HCT116 (cell line): Measurements from ENCODE around the gene SPOP. TPM values are rescaled to one million over a fixed set of nuclear protein-coding genes. Genes with fewer than 3 reads are reported as not detected.

Experiments
- ATAC-seq: fragments of 200-7000 bp; cut with Tn5 transposase; 2 replicates; pipeline ENCODE4 v1.9.1; 2020; ENCODE audit warnings: mild to moderate bottlenecking, moderate library complexity
- BruUV-seq: library from RNA; stranded (reverse); fragments of 400-500 nt; replicated peaks from 2 replicates; lab custom pipeline; 2021; lab: Mats Ljungman, UMichigan
- CTCF ChIA-PET: fragments of 300-600 bp; sonication (Branson Sonifier 250); formaldehyde crosslinking; loops from one replicate; lab custom pipeline; 2021; ENCODE audit warnings: antibody characterized with exemption; lab: Charles Lee
- POLR2A ChIA-PET: fragments of 300-600, 350-600 bp; sonication (Branson Sonifier 250); formaldehyde crosslinking; loops from one replicate; lab custom pipeline; 2021; ENCODE audit warnings: antibody characterized with exemption; lab: Charles Lee
- RAD21 ChIA-PET, 2 experiments: fragments of 300-600 bp; sonication (Branson Sonifier 250); formaldehyde crosslinking; loops; one replicate each; lab custom pipeline; 2023; ENCODE audit warnings: low total read pairs in 2 of 2; ENCODE audit not compliant: uncharacterized antibody in 2 of 2, unreplicated experiment in 2 of 2, low non-redundant PET in 1 of 2; lab: Charles Lee
- DNase-seq: peaks from one replicate; pipeline ENCODE4 v3.0.0-alpha.2; 2010; ENCODE audit warnings: low read depth, low spot score
- H2AFZ ChIP-seq: fragments of 200-600 bp; shearing (Covaris generic), sonication (generic); 2 replicates; pipeline ENCODE4 v1.6.1; 2017; ENCODE audit warnings: low read depth, mixed run types, mixed read lengths, antibody characterized with exemption, low read length; ENCODE audit not compliant: poor library complexity, severe bottlenecking
- H3K27ac ChIP-seq: 2 replicates; pipeline ENCODE4 v1.5.1; 2012; ENCODE audit warnings: low read depth, low read length
- H3K27me3 ChIP-seq: fragments of 200-600 bp; sonication (generic); 2 replicates; pipeline ENCODE4 v1.6.1; 2016; ENCODE audit warnings: mixed run types, low read length, mixed read lengths; ENCODE audit not compliant: insufficient read depth
- H3K36me3 ChIP-seq, 2 experiments: fragments of 200-500 bp in 1 of 2; fragments of 200-600 bp in 1 of 2; sonication (Bioruptor generic) in 1 of 2; sonication (generic) in 1 of 2; 2 replicates each; pipeline versions ENCODE4 v1.5.1 to v1.6.1; 2014 to 2016; ENCODE audit warnings: low read length in 2 of 2, inconsistent platforms in 1 of 2, mixed read lengths in 1 of 2, mixed run types in 1 of 2; ENCODE audit not compliant: insufficient read depth in 2 of 2, control insufficient read depth in 1 of 2
- H3K4me1 ChIP-seq, 2 experiments: fragments of 200-600 bp in 1 of 2; sonication (generic) in 1 of 2; 2 replicates each; pipeline versions ENCODE4 v1.5.1 to v1.6.1; 2012 to 2017; ENCODE audit warnings: low read length in 2 of 2, inconsistent platforms in 1 of 2, mild to moderate bottlenecking in 1 of 2, mixed read lengths in 1 of 2, mixed run types in 1 of 2, moderate library complexity in 1 of 2; ENCODE audit not compliant: insufficient read depth in 2 of 2, control insufficient read depth in 1 of 2
- H3K4me2 ChIP-seq: fragments of 200-600 bp; sonication (generic); 2 replicates; pipeline ENCODE4 v1.6.1; 2017; ENCODE audit warnings: mixed run types, low read length, mixed read lengths
- H3K4me3 ChIP-seq, 2 experiments: fragments of 200-600 bp in 1 of 2; sonication (generic) in 1 of 2; replicated peaks in 1 of 2; 2 replicates each; pipeline ENCODE4 v1.5.1; 2011 to 2016; ENCODE audit warnings: low read length in 2 of 2, control low read depth in 1 of 2, low read depth in 1 of 2, mild to moderate bottlenecking in 1 of 2, mixed read lengths in 1 of 2, mixed run types in 1 of 2
- H3K79me2 ChIP-seq: fragments of 200-600 bp; sonication (generic); 2 replicates; pipeline ENCODE4 v1.6.1; 2017; ENCODE audit warnings: mild to moderate bottlenecking, mixed run types, low read length, moderate library complexity, mixed read lengths; ENCODE audit not compliant: insufficient read depth
- H3K9ac ChIP-seq: fragments of 200-600 bp; sonication (generic); 2 replicates; pipeline ENCODE4 v1.6.1; 2016; ENCODE audit warnings: low read length, mixed read lengths
- H3K9me2 ChIP-seq: fragments of 200-600 bp; sonication (generic), shearing (Covaris generic); 2 replicates; pipeline ENCODE4 v1.6.1; 2017; ENCODE audit warnings: mixed run types, mild to moderate bottlenecking, moderate library complexity; ENCODE audit not compliant: insufficient read depth
- H3K9me3 ChIP-seq, 2 experiments: fragments of 200-500 bp in 1 of 2; fragments of 200-600 bp in 1 of 2; sonication (Bioruptor generic) in 1 of 2; sonication (generic) in 1 of 2; 2 replicates each; pipeline ENCODE4 v1.6.1; 2014 to 2017; ENCODE audit warnings: low read length in 2 of 2, mixed read lengths in 2 of 2, inconsistent platforms in 1 of 2, low read depth in 1 of 2, mild to moderate bottlenecking in 1 of 2, mixed run types in 1 of 2, moderate library complexity in 1 of 2; ENCODE audit not compliant: control insufficient read depth in 1 of 2, insufficient read depth in 1 of 2
- H4K20me1 ChIP-seq: fragments of 200-600 bp; sonication (generic), shearing (Covaris generic); 2 replicates; pipeline ENCODE4 v1.6.1; 2017; ENCODE audit warnings: mixed run types, mild to moderate bottlenecking, moderate library complexity; ENCODE audit not compliant: insufficient read depth
- CBX3 ChIP-seq: IDR thresholded peaks from 2 replicates; pipeline ENCODE4 v1.6.1; 2012; ENCODE audit warnings: low read depth
- CEBPB ChIP-seq: IDR thresholded peaks from 2 replicates; pipeline ENCODE4 v1.6.1; 2012; ENCODE audit warnings: low read depth
- EGR1 ChIP-seq: IDR thresholded peaks from 2 replicates; pipeline ENCODE4 v1.6.1; 2012; ENCODE audit warnings: low read depth
- EZH2 ChIP-seq: fragments of 200-600 bp; sonication (generic); IDR thresholded peaks from 2 replicates; pipeline ENCODE4 v1.6.1; 2017; ENCODE audit warnings: antibody characterized with exemption, mixed run types
- EZH2phosphoT487 ChIP-seq: fragments of 200-600 bp; IDR thresholded peaks from 2 replicates; pipeline ENCODE4 v1.6.1; 2018; ENCODE audit warnings: antibody characterized with exemption, borderline replicate concordance
- FOSL1 ChIP-seq: IDR thresholded peaks from 2 replicates; pipeline ENCODE4 v1.6.1; 2012; ENCODE audit warnings: low read depth
- JUND ChIP-seq: IDR thresholded peaks from 2 replicates; pipeline ENCODE4 v1.6.1; 2012
- POLR2AphosphoS5 ChIP-seq: IDR thresholded peaks from 2 replicates; pipeline ENCODE4 v1.6.1; 2011; ENCODE audit warnings: mild to moderate bottlenecking, low read depth, low read length, moderate library complexity
- RAD21 ChIP-seq: IDR thresholded peaks from 2 replicates; pipeline ENCODE4 v1.6.1; 2012; ENCODE audit warnings: low read depth, mild to moderate bottlenecking
- SP1 ChIP-seq: IDR thresholded peaks from 2 replicates; pipeline ENCODE4 v1.6.1; 2012; ENCODE audit warnings: low read depth
- SRF ChIP-seq: IDR thresholded peaks from 2 replicates; pipeline ENCODE4 v1.6.1; 2012; ENCODE audit warnings: low read depth
- TCF7L2 ChIP-seq: IDR thresholded peaks from 2 replicates; pipeline ENCODE4 v1.7.0; 2011; ENCODE audit warnings: borderline replicate concordance, inconsistent platforms; ENCODE audit not compliant: insufficient read depth, insufficient read length; ENCODE audit errors: extremely low read depth
- YY1 ChIP-seq: IDR thresholded peaks from 2 replicates; pipeline ENCODE4 v1.6.1; 2011; ENCODE audit warnings: low read length, low read depth, moderate library complexity, mild to moderate bottlenecking; ENCODE audit not compliant: insufficient replicate concordance; ENCODE audit errors: extremely low read depth
- ZFX ChIP-seq: fragments of 450-650 bp; IDR thresholded peaks from 2 replicates; pipeline ENCODE4 v1.6.1; 2017
- intact Hi-C: fragments of 100-400 bp; cut with micrococcal nuclease; formaldehyde crosslinking; loops from 2 replicates; pipeline ENCODE4 v1.10.0; 2022
- total RNA-seq: library from RNA; stranded (reverse); gene quantifications from one replicate; pipeline ENCODE4 v1.2.1, GENCODE V29; 2021; ENCODE audit not compliant: unreplicated experiment
- TF ChIP-seq, protein P1 (sequence below), 3 experiments: fragments of 200-600 bp in 1 of 3; sonication (generic) in 1 of 3; IDR thresholded peaks in 2 of 3; conservative IDR thresholded peaks in 1 of 3; 2 replicates each; pipeline ENCODE4 v1.5.1; 2012 to 2017; ENCODE audit warnings: low read depth in 2 of 3, low read length in 2 of 3, antibody characterized with exemption in 1 of 3, borderline replicate concordance in 1 of 3, control low read depth in 1 of 3, mild to moderate bottlenecking in 1 of 3, mixed read lengths in 1 of 3, mixed run types in 1 of 3, moderate library complexity in 1 of 3; ENCODE audit not compliant: insufficient read depth in 1 of 3
- TF ChIP-seq, protein P2 (sequence below): IDR thresholded peaks from 2 replicates; pipeline ENCODE4 v1.6.1; 2012; ENCODE audit warnings: low read depth
- TF ChIP-seq, protein P3 (sequence below): IDR thresholded peaks from 2 replicates; pipeline ENCODE4 v1.6.1; 2012
- TF ChIP-seq, protein P4 (sequence below): IDR thresholded peaks from 2 replicates; pipeline ENCODE4 v1.6.1; 2011; ENCODE audit warnings: mild to moderate bottlenecking, low read length, moderate library complexity; ENCODE audit not compliant: insufficient replicate concordance; ENCODE audit errors: extremely low read depth

Gene SPOP
- total RNA-seq, 1 experiment from 2014 or later = 85.1 TPM

DNA sequence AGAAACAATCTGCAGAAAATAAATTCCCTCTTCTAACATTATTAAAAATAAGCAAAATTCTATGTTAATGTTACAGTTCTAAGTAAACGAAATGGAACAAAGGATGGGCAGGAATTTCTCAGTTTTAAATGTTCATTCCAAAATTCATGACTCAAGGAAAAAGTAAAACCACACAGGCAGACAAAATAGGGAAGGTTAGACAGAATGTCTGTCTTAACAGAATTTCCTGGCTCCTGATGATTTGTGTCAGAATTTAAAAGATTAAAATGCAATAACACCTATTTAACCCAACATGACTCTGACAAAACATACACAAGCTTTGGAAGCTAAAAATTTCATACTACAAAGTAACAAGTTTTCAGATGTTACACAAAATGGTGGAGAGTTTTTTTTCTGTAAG, 42.8 kb downstream of the SPOP start:
- H3K9me2 ChIP-seq = no peaks in the 10 kb centered on the region
- no peaks in the 10 kb centered on the region for H3K27me3 ChIP-seq
- H3K79me2 ChIP-seq = peaks cover 79% of the 10 kb centered on the region
- intact Hi-C loops = no loop called here
- TF ChIP-seq, protein P1, sequence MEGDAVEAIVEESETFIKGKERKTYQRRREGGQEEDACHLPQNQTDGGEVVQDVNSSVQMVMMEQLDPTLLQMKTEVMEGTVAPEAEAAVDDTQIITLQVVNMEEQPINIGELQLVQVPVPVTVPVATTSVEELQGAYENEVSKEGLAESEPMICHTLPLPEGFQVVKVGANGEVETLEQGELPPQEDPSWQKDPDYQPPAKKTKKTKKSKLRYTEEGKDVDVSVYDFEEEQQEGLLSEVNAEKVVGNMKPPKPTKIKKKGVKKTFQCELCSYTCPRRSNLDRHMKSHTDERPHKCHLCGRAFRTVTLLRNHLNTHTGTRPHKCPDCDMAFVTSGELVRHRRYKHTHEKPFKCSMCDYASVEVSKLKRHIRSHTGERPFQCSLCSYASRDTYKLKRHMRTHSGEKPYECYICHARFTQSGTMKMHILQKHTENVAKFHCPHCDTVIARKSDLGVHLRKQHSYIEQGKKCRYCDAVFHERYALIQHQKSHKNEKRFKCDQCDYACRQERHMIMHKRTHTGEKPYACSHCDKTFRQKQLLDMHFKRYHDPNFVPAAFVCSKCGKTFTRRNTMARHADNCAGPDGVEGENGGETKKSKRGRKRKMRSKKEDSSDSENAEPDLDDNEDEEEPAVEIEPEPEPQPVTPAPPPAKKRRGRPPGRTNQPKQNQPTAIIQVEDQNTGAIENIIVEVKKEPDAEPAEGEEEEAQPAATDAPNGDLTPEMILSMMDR (IDR thresholded peaks at IDR 0.05 in 2 of 3, conservative IDR thresholded peaks at IDR 0.05 in 1 of 3; ENCODE audit: borderline replicate concordance in 1 of 3, insufficient read depth in 1 of 3, low read depth in 2 of 3, low read length in 2 of 3) = no peak
- TF ChIP-seq, protein P2, sequence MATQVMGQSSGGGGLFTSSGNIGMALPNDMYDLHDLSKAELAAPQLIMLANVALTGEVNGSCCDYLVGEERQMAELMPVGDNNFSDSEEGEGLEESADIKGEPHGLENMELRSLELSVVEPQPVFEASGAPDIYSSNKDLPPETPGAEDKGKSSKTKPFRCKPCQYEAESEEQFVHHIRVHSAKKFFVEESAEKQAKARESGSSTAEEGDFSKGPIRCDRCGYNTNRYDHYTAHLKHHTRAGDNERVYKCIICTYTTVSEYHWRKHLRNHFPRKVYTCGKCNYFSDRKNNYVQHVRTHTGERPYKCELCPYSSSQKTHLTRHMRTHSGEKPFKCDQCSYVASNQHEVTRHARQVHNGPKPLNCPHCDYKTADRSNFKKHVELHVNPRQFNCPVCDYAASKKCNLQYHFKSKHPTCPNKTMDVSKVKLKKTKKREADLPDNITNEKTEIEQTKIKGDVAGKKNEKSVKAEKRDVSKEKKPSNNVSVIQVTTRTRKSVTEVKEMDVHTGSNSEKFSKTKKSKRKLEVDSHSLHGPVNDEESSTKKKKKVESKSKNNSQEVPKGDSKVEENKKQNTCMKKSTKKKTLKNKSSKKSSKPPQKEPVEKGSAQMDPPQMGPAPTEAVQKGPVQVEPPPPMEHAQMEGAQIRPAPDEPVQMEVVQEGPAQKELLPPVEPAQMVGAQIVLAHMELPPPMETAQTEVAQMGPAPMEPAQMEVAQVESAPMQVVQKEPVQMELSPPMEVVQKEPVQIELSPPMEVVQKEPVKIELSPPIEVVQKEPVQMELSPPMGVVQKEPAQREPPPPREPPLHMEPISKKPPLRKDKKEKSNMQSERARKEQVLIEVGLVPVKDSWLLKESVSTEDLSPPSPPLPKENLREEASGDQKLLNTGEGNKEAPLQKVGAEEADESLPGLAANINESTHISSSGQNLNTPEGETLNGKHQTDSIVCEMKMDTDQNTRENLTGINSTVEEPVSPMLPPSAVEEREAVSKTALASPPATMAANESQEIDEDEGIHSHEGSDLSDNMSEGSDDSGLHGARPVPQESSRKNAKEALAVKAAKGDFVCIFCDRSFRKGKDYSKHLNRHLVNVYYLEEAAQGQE = no peak
- TF ChIP-seq SP1 (no peak), EZH2phosphoT487 (no peak), CBX3 (no peak), POLR2AphosphoS5 (no peak), EZH2 (no peak), RAD21 (no peak), JUND (no peak), ZFX (no peak), CEBPB (no peak), YY1 (no peak), TCF7L2 (no peak), SRF (no peak), EGR1 (no peak), FOSL1 (no peak)
- TF ChIP-seq, protein P3, sequence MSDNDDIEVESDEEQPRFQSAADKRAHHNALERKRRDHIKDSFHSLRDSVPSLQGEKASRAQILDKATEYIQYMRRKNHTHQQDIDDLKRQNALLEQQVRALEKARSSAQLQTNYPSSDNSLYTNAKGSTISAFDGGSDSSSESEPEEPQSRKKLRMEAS = no peak
- TF ChIP-seq, protein P4, sequence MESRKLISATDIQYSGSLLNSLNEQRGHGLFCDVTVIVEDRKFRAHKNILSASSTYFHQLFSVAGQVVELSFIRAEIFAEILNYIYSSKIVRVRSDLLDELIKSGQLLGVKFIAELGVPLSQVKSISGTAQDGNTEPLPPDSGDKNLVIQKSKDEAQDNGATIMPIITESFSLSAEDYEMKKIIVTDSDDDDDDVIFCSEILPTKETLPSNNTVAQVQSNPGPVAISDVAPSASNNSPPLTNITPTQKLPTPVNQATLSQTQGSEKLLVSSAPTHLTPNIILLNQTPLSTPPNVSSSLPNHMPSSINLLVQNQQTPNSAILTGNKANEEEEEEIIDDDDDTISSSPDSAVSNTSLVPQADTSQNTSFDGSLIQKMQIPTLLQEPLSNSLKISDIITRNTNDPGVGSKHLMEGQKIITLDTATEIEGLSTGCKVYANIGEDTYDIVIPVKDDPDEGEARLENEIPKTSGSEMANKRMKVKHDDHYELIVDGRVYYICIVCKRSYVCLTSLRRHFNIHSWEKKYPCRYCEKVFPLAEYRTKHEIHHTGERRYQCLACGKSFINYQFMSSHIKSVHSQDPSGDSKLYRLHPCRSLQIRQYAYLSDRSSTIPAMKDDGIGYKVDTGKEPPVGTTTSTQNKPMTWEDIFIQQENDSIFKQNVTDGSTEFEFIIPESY = no peak
- H2AFZ ChIP-seq = no peak overlapping the region
- H3K4me3 ChIP-seq = no peak overlapping the region
- CTCF ChIA-PET = interaction anchor here (1.0 kb wide), 1 partner anchor 65 kb away, joined by 3 read pairs; no protein-coding TSS in a partner anchor
- 0 out of 4 replicates have a peak, but pooled peaks cover 0 to 4% of the 10 kb centered on the region in 2 experiments for H3K9me3 ChIP-seq
- no TSS peak for BruUV-seq
- H3K27ac ChIP-seq = no peak overlapping the region
- no peak for ATAC-seq
- H3K4me1 ChIP-seq = peaks cover 10 to 12% of the 10 kb centered on the region in 2 experiments; a peak in 3 of 4 replicates
- H4K20me1 ChIP-seq = no peaks in the 10 kb centered on the region
- H3K36me3 ChIP-seq = no peaks in the 10 kb centered on the region
- POLR2A ChIA-PET = no interaction called here
- no peak overlapping the region for H3K4me2 ChIP-seq
- no peak for DNase-seq
- H3K9ac ChIP-seq = no peak overlapping the region
- RAD21 ChIA-PET = no interaction called here
